Lung (tissue), 12 donors: ENCODE measurements around the gene THRSP. TPM values are rescaled to one million over a fixed set of nuclear protein-coding genes. Genes with fewer than 3 reads are reported as not detected.

Experiments
- ATAC-seq: fragments of 200-7000 bp; cut with Tn5 transposase; one replicate; pipeline ENCODE4 v1.9.1; 2020; ENCODE audit warnings: moderate number of reproducible peaks; ENCODE audit not compliant: insufficient read depth, low FRiP score
- DNase-seq, 3 donors: peaks; one replicate each; pipeline ENCODE4 v3.0.0-alpha.2; 2013 to 2017
- H3K27ac ChIP-seq, 2 donors: one replicate each; pipeline ENCODE4 v1.5.1; 2013; ENCODE audit warnings: mild to moderate bottlenecking in 2 of 2, moderate library complexity in 2 of 2, control low read depth in 1 of 2, inconsistent platforms in 1 of 2, low read depth in 1 of 2, low read length in 1 of 2
- H3K27me3 ChIP-seq, 3 donors: one replicate each; pipeline ENCODE4 v1.5.1; 2013; ENCODE audit warnings: low read length in 2 of 3; ENCODE audit not compliant: control insufficient read depth in 3 of 3, insufficient read depth in 3 of 3
- H3K36me3 ChIP-seq, 4 donors: one replicate each; pipeline ENCODE4 v1.5.1; 2013; ENCODE audit warnings: low read length in 4 of 4, mild to moderate bottlenecking in 1 of 4, moderate library complexity in 1 of 4; ENCODE audit not compliant: control insufficient read depth in 4 of 4, insufficient read depth in 4 of 4
- H3K4me1 ChIP-seq, 5 donors: one replicate each; pipeline ENCODE4 v1.5.1; 2013; ENCODE audit warnings: low read length in 5 of 5, mild to moderate bottlenecking in 2 of 5, moderate library complexity in 1 of 5; ENCODE audit not compliant: control insufficient read depth in 5 of 5, insufficient read depth in 5 of 5
- H3K4me3 ChIP-seq: one replicate; pipeline ENCODE4 v1.5.1; 2013; ENCODE audit warnings: mild to moderate bottlenecking, control low read depth, moderate library complexity
- H3K9ac ChIP-seq, 2 donors: one replicate each; pipeline ENCODE4 v1.5.1; 2013; ENCODE audit warnings: low read length in 2 of 2, control low read depth in 1 of 2; ENCODE audit not compliant: insufficient read depth in 1 of 2
- H3K9me3 ChIP-seq, 4 donors: one replicate each; pipeline ENCODE4 v1.5.1; 2013; ENCODE audit warnings: low read length in 3 of 4, mild to moderate bottlenecking in 1 of 4, moderate library complexity in 1 of 4; ENCODE audit not compliant: control insufficient read depth in 4 of 4, insufficient read depth in 3 of 4
- WGBS, 2 donors: extraction: QIAGEN DNeasy Blood & Tissue Kit; methylation state at CpG; one replicate each; pipeline ENCODE4 v1.1.7; 2013; 5-methylcytosine and 5-hydroxymethylcytosine counted together
- polyA plus RNA-seq, 2 donors: library from polyadenylated mRNA; stranded (reverse); fragments of 200-250 nt; gene quantifications; one replicate each; pipeline ENCODE4 v1.2.1, GENCODE V29; 2013
- total RNA-seq, 2 donors: library from RNA; depleted of rRNA in 1 of 2; stranded (reverse); fragments of >200 nt in 1 of 2; gene quantifications; one replicate each; pipeline ENCODE4 v1.2.1, GENCODE V29; 2014 to 2021
- TF ChIP-seq, protein P1 (sequence below): IDR thresholded peaks from 2 replicates; pipeline ENCODE4 v1.5.1; 2012; ENCODE audit warnings: mild to moderate bottlenecking; ENCODE audit errors: control extremely low read depth, extremely low read depth
- donor health status: control.
- donor health status: control.
- donor health status: Bipolar disorder and iron deficiency.
- donor health status: healthy.
- donor health status: DM: yes; HTN: yes; CAD: no.

Gene THRSP
- total and polyA plus RNA-seq, 4 donors, result 0.03 to 0.12 TPM; not detected in 2

- TF ChIP-seq, protein P1, sequence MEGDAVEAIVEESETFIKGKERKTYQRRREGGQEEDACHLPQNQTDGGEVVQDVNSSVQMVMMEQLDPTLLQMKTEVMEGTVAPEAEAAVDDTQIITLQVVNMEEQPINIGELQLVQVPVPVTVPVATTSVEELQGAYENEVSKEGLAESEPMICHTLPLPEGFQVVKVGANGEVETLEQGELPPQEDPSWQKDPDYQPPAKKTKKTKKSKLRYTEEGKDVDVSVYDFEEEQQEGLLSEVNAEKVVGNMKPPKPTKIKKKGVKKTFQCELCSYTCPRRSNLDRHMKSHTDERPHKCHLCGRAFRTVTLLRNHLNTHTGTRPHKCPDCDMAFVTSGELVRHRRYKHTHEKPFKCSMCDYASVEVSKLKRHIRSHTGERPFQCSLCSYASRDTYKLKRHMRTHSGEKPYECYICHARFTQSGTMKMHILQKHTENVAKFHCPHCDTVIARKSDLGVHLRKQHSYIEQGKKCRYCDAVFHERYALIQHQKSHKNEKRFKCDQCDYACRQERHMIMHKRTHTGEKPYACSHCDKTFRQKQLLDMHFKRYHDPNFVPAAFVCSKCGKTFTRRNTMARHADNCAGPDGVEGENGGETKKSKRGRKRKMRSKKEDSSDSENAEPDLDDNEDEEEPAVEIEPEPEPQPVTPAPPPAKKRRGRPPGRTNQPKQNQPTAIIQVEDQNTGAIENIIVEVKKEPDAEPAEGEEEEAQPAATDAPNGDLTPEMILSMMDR, result no peak
These were observed 15.1 kb upstream of the THRSP start for GRCh38 chr11:78048561-78048960.

GRCh38 chr11:78049348-78049747 lies 14.3 kb upstream of the THRSP start:
- Histone ChIP-seq H3K4me1 (peaks cover 0 to 16% (median 2%) of the 10 kb centered on the region in 5 donors), H3K27me3 (no peaks in the 10 kb centered on the region), H3K4me3 (no peak overlapping the region), H3K27ac (no peak overlapping the region), H3K9me3 (no peaks in the 10 kb centered on the region), H3K36me3 (no peaks in the 10 kb centered on the region), H3K9ac (no peak overlapping the region)
- 85 to 86% methylated on average over 8 of the region's 8 CpGs for WGBS, 2 donors
- no peak for ATAC-seq
- no peak for DNase-seq
- TF ChIP-seq, protein P1, result no peak

More at GRCh38 chr11:78048561-78048960, 15.1 kb upstream of the THRSP start:
- H3K27ac ChIP-seq, result no peak overlapping the region
- peaks cover 0 to 16% (median 2%) of the 10 kb centered on the region in 5 donors for H3K4me1 ChIP-seq
- H3K27me3 ChIP-seq, result no peaks in the 10 kb centered on the region
- H3K9me3 ChIP-seq, result no peaks in the 10 kb centered on the region
- H3K36me3 ChIP-seq, result no peaks in the 10 kb centered on the region
- 89 to 97% methylated on average over 3 of the region's 3 CpGs for WGBS, 2 donors
- no peak for DNase-seq
- H3K9ac ChIP-seq, result no peak overlapping the region
- ATAC-seq, result no peak
- H3K4me3 ChIP-seq, result no peak overlapping the region

- Histone ChIP-seq H3K27ac (no peak overlapping the region), H3K4me3 (no peak overlapping the region), H3K9ac (no peak overlapping the region), H3K4me1 (peaks cover 0 to 4% (median 2%) of the 10 kb centered on the region in 5 donors), H3K36me3 (no peaks in the 10 kb centered on the region), H3K27me3 (no peaks in the 10 kb centered on the region), H3K9me3 (no peaks in the 10 kb centered on the region)
- ATAC-seq, result no peak
- DNase-seq, result no peak
- 75 to 77% methylated on average over 6 of the region's 6 CpGs for WGBS, 2 donors
- TF ChIP-seq, protein P1, result no peak
These were observed 12.5 kb upstream of the THRSP start for GRCh38 chr11:78050964-78051831.
